Uterus (tissue), 2 donors: Measurements from ENCODE around the gene MRC2.

Experiments used
- POLR2A ChIP-seq, 2 donors: fragments of 450-650 bp; IDR thresholded peaks; one replicate each; pipeline ENCODE4 v1.6.1; 2016; ENCODE audit warnings: antibody characterized with exemption in 2 of 2, mild to moderate bottlenecking in 1 of 2, moderate library complexity in 1 of 2
- TF ChIP-seq, protein P1 (sequence below), 4 experiments: fragments of 200-600 bp in 2 of 4; fragments of 450-650 bp in 2 of 4; sonication (generic) in 2 of 4; IDR thresholded peaks; one replicate each; pipeline ENCODE4 v1.5.1; 2016 to 2019; ENCODE audit warnings: antibody characterized with exemption in 4 of 4, mild to moderate bottlenecking in 2 of 4, moderate library complexity in 1 of 4

DNA sequence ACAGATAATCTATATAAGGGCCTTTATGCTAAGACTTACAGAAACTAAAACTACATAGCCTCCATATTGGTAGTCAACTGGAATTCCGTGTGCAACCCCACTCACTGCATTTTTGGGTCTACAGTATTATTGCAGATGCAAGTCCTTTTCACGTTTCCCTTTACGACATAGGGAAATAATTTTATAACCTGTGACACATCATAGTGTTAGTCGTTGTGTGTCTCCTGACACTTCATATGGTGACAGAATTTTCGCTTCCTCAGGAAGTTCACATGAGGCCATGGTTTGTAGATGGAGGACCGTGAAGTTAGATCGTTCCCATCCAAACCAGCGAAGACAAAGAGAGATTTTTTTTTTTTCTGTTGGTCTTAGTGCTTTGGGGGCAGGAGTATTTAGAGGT lies 15.7 kb upstream of the MRC2 start:
- TF ChIP-seq POLR2A (IDR thresholded peaks at IDR 0.05) = no peak
- TF ChIP-seq, protein P1, sequence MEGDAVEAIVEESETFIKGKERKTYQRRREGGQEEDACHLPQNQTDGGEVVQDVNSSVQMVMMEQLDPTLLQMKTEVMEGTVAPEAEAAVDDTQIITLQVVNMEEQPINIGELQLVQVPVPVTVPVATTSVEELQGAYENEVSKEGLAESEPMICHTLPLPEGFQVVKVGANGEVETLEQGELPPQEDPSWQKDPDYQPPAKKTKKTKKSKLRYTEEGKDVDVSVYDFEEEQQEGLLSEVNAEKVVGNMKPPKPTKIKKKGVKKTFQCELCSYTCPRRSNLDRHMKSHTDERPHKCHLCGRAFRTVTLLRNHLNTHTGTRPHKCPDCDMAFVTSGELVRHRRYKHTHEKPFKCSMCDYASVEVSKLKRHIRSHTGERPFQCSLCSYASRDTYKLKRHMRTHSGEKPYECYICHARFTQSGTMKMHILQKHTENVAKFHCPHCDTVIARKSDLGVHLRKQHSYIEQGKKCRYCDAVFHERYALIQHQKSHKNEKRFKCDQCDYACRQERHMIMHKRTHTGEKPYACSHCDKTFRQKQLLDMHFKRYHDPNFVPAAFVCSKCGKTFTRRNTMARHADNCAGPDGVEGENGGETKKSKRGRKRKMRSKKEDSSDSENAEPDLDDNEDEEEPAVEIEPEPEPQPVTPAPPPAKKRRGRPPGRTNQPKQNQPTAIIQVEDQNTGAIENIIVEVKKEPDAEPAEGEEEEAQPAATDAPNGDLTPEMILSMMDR (IDR thresholded peaks at IDR 0.05) = no peak
